Suprapubic skin (tissue), 4 donors: Measurements from ENCODE around the gene HIBADH. TPM values are rescaled to one million over a fixed set of nuclear protein-coding genes. Genes with fewer than 3 reads are reported as not detected.

ENCODE experiments used
- DNase-seq, 2 donors: peaks; one replicate each; pipeline ENCODE4 v3.0.0-alpha.2; 2019; ENCODE audit warnings: low spot score in 2 of 2
- H3K27ac ChIP-seq: fragments of 200-600 bp; sonication (generic); one replicate; pipeline ENCODE4 v1.5.1; 2019
- H3K27me3 ChIP-seq: fragments of 200-600 bp; sonication (generic); one replicate; pipeline ENCODE4 v1.5.1; 2019
- H3K36me3 ChIP-seq: fragments of 200-600 bp; sonication (generic); one replicate; pipeline ENCODE4 v1.5.1; 2019
- H3K4me1 ChIP-seq: fragments of 200-600 bp; sonication (generic); one replicate; pipeline ENCODE4 v1.5.1; 2019
- H3K4me3 ChIP-seq: fragments of 200-600 bp; sonication (generic); one replicate; pipeline ENCODE4 v1.5.1; 2019; ENCODE audit warnings: mild to moderate bottlenecking
- H3K9me3 ChIP-seq: fragments of 200-600 bp; sonication (generic); one replicate; pipeline ENCODE4 v1.5.1; 2019
- CTCF ChIP-seq, 2 donors: fragments of 200-600 bp in 1 of 2; fragments of 450-650 bp in 1 of 2; sonication (generic) in 1 of 2; IDR thresholded peaks; one replicate each; pipeline ENCODE4 v1.5.1; 2016 to 2019; ENCODE audit warnings: antibody characterized with exemption in 2 of 2, mild to moderate bottlenecking in 1 of 2, moderate library complexity in 1 of 2
- EP300 ChIP-seq: sonication (generic); formaldehyde crosslinking; IDR thresholded peaks from one replicate; pipeline ENCODE4 v1.6.1; 2017; ENCODE audit warnings: antibody characterized with exemption
- POLR2A ChIP-seq, 2 donors: fragments of 450-650 bp; IDR thresholded peaks; one replicate each; pipeline ENCODE4 v1.6.1; 2017; ENCODE audit warnings: antibody characterized with exemption in 2 of 2, mild to moderate bottlenecking in 2 of 2, moderate library complexity in 2 of 2
- POLR2AphosphoS5 ChIP-seq, 3 donors: sonication (generic); formaldehyde crosslinking; IDR thresholded peaks; one replicate each; pipeline ENCODE4 v1.6.1; 2017; ENCODE audit warnings: antibody characterized with exemption in 3 of 3
- WGBS: methylation state at CpG from one replicate; pipeline ENCODE4 v1.1.5; 2018; 5-methylcytosine and 5-hydroxymethylcytosine counted together
- total RNA-seq, 4 donors: library from RNA; depleted of rRNA; stranded (reverse); fragments of >200 nt; gene quantifications; one replicate each; pipeline ENCODE4 v1.1.0, GENCODE V29; 2016

Gene HIBADH
- total RNA-seq, 4 donors from 2014 or later, result 27.9 to 35.2 (median 30.2) TPM

GRCh38 chr7:27601217-27601616, 61.5 kb downstream of the HIBADH start:
- no peaks in the 10 kb centered on the region for H3K4me1 ChIP-seq
- WGBS, result 89% methylated on average over 2 of the region's 2 CpGs
- no peaks in the 10 kb centered on the region for H3K9me3 ChIP-seq
- no peaks in the 10 kb centered on the region for H3K36me3 ChIP-seq
- H3K4me3 ChIP-seq, result no peak overlapping the region
- DNase-seq, result no peak
- H3K27ac ChIP-seq, result no peak overlapping the region
- no peaks in the 10 kb centered on the region for H3K27me3 ChIP-seq
- TF ChIP-seq POLR2AphosphoS5 (IDR thresholded peaks at IDR 0.05) (no peak), CTCF (IDR thresholded peaks at IDR 0.05) (no peak), EP300 (no peak), POLR2A (IDR thresholded peaks at IDR 0.05) (no peak)

GRCh38 chr7:27600247-27600646, 62.4 kb downstream of the HIBADH start:
- Histone ChIP-seq H3K27me3 (no peaks in the 10 kb centered on the region), H3K27ac (no peak overlapping the region), H3K36me3 (peaks cover 2% of the 10 kb centered on the region), H3K4me3 (no peak overlapping the region), H3K4me1 (no peaks in the 10 kb centered on the region), H3K9me3 (no peaks in the 10 kb centered on the region)
- 97% methylated on average over 1 of the region's 1 CpG for WGBS
- TF ChIP-seq POLR2AphosphoS5 (IDR thresholded peaks at IDR 0.05) (no peak), EP300 (no peak), CTCF (IDR thresholded peaks at IDR 0.05) (no peak)
- DNase-seq, result no peak

- no peaks in the 10 kb centered on the region for H3K9me3 ChIP-seq
- TF ChIP-seq POLR2AphosphoS5 (IDR thresholded peaks at IDR 0.05), result no peak
- no peak for TF ChIP-seq POLR2A (IDR thresholded peaks at IDR 0.05)
- no peak overlapping the region for H3K27ac ChIP-seq
- H3K4me3 ChIP-seq, result no peak overlapping the region
- DNase-seq, result no peak
- H3K27me3 ChIP-seq, result no peaks in the 10 kb centered on the region
- H3K4me1 ChIP-seq, result no peaks in the 10 kb centered on the region
- peaks cover 2% of the 10 kb centered on the region for H3K36me3 ChIP-seq
- WGBS, result 94% methylated on average over 5 of the region's 5 CpGs
Measured at GRCh38 chr7:27595009-27595408, 67.7 kb downstream of the HIBADH start.

- H3K27me3 ChIP-seq, result no peaks in the 10 kb centered on the region
- no peaks in the 10 kb centered on the region for H3K9me3 ChIP-seq
- no peak overlapping the region for H3K27ac ChIP-seq
- 97% methylated on average over 2 of the region's 2 CpGs for WGBS
- no peak overlapping the region for H3K4me3 ChIP-seq
- H3K36me3 ChIP-seq, result peaks cover 2% of the 10 kb centered on the region
- DNase-seq, result no peak
- H3K4me1 ChIP-seq, result no peaks in the 10 kb centered on the region
- TF ChIP-seq POLR2AphosphoS5 (IDR thresholded peaks at IDR 0.05), result no peak
Measured at GRCh38 chr7:27593226-27593625, 69.5 kb downstream of the HIBADH start.

GRCh38 chr7:27590416-27590815, 72.3 kb downstream of the HIBADH start:
- no peak overlapping the region for H3K27ac ChIP-seq
- DNase-seq, result no peak
- H3K4me3 ChIP-seq, result no peak overlapping the region
- WGBS, result 65% methylated on average over 1 of the region's 1 CpG
- no peaks in the 10 kb centered on the region for H3K9me3 ChIP-seq
- peaks cover 2% of the 10 kb centered on the region for H3K36me3 ChIP-seq
- TF ChIP-seq CTCF (IDR thresholded peaks at IDR 0.05) (no peak), POLR2AphosphoS5 (IDR thresholded peaks at IDR 0.05) (no peak), EP300 (no peak)
- no peaks in the 10 kb centered on the region for H3K4me1 ChIP-seq
- no peaks in the 10 kb centered on the region for H3K27me3 ChIP-seq

- Histone ChIP-seq H3K4me1 (no peaks in the 10 kb centered on the region), H3K36me3 (no peaks in the 10 kb centered on the region), H3K4me3 (no peak overlapping the region), H3K27ac (no peak overlapping the region), H3K27me3 (no peaks in the 10 kb centered on the region), H3K9me3 (no peaks in the 10 kb centered on the region)
- TF ChIP-seq EP300, result no peak
- no peak for DNase-seq
- WGBS, result 95% methylated on average over 3 of the region's 3 CpGs
Measured at GRCh38 chr7:27587429-27587828, 75.3 kb downstream of the HIBADH start.

- no peak for DNase-seq
- 75% methylated on average over 8 of the region's 8 CpGs for WGBS
Measured at GRCh38 chr7:27586825-27587224, 75.9 kb downstream of the HIBADH start.

More at GRCh38 chr7:27586825-27587224, 75.9 kb downstream of the HIBADH start:
- no peaks in the 10 kb centered on the region for H3K36me3 ChIP-seq
- H3K4me3 ChIP-seq, result no peak overlapping the region
- no peaks in the 10 kb centered on the region for H3K27me3 ChIP-seq
- no peak overlapping the region for H3K27ac ChIP-seq
- no peaks in the 10 kb centered on the region for H3K9me3 ChIP-seq
- TF ChIP-seq CTCF (IDR thresholded peaks at IDR 0.05), result no peak
- TF ChIP-seq POLR2A (IDR thresholded peaks at IDR 0.05), result no peak
- no peak for TF ChIP-seq EP300
- TF ChIP-seq POLR2AphosphoS5 (IDR thresholded peaks at IDR 0.05), result no peak
- H3K4me1 ChIP-seq, result no peaks in the 10 kb centered on the region
